Hematopoietic multipotent progenitor cell treated with erythropoietin and hydrocortisone succinate and interleukin-3 and kit ligand, for 6 days (in vitro differentiated cells): Measurements from ENCODE around the gene ZNF827.
A peak's percentile ranks its signal among the peaks of the same experiment; 100 is the strongest.

ENCODE experiments used
- DNase-seq: peaks from one replicate; pipeline ENCODE4 v3.0.0-alpha.2; 2015

ZNF827 gene, protein sequence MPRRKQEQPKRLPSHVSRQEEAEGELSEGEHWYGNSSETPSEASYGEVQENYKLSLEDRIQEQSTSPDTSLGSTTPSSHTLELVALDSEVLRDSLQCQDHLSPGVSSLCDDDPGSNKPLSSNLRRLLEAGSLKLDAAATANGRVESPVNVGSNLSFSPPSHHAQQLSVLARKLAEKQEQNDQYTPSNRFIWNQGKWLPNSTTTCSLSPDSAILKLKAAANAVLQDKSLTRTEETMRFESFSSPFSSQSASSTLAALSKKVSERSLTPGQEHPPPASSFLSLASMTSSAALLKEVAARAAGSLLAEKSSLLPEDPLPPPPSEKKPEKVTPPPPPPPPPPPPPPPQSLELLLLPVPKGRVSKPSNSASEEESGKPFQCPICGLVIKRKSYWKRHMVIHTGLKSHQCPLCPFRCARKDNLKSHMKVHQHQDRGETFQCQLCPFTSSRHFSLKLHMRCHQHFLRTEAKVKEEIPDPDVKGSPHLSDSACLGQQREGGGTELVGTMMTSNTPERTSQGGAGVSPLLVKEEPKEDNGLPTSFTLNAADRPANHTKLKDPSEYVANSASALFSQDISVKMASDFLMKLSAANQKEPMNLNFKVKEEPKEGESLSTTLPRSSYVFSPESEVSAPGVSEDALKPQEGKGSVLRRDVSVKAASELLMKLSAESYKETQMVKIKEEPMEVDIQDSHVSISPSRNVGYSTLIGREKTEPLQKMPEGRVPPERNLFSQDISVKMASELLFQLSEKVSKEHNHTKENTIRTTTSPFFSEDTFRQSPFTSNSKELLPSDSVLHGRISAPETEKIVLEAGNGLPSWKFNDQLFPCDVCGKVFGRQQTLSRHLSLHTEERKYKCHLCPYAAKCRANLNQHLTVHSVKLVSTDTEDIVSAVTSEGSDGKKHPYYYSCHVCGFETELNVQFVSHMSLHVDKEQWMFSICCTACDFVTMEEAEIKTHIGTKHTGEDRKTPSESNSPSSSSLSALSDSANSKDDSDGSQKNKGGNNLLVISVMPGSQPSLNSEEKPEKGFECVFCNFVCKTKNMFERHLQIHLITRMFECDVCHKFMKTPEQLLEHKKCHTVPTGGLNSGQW

GRCh38 chr4:145938618-145939440 lies at the start of gene ZNF827:
Gene ZNF827, minus strand, starts transcription at chr4:145938823. Its CDS starts 416 bp downstream, at chr4:145938407.
- DNase-seq = peak; percentile 77

DNA sequence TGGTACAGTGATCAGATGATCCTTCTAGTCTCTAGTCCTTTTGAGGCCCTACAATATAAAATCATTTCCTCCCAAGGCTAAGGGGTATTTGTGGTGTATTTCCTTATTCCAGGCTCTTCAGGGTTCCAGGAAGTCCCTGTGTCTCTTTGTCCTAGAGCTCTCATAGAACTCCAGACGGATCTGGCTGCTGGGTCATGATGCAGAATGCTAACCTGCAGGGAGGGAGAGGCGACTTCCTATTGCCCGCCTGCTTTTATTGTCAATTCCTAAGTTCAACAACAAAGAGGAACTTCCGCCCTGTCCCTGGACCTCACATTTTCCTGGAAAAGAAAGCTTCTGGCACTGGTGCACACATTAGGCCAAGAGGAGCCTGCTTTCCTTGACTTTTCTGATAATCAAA lies 45.9 kb upstream of the ZNF827 start:
- DNase-seq = no peak

DNA sequence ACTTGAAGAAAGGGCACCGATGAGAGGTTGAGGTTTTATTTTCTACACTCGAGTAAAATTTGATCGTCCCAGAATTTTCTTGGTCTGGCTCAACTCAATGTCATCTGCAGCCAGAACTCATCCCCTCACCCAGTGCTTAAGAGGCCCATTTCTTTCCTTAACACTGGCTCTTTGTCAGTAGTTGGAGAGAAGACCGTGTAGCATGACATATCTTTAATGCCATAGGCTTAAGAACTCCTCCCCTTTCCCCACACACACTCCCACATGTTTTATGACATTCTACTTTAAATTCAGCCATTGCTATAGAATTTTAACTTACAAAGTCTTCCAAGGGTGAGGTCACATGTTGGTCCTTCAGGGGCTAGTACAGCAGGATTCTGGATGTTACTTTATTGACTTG lies 44.2 kb upstream of the ZNF827 start:
- no peak for DNase-seq

DNA sequence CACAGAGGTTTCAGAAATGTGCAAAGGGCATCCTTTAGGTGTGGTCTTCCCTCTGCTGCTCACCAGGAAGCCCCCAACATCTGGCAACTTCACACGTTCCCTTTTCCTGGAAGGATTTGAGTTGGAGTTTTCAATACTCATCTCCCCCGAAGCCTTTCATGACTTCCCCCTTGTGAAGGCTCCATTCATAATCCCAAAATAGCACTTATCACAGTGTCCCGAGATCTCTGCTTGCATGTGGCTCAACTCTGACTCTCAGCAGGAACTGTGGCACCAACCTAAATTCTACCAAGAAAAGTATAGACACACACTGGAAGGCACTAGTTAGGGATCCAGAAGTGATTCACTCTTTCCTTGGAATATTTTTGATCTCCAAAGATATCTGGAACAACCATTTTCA lies 40.5 kb upstream of the ZNF827 start:
- DNase-seq = no peak

GRCh38 chr4:145976680-145977079 lies 38.1 kb upstream of the ZNF827 start:
- DNase-seq = no peak

DNA sequence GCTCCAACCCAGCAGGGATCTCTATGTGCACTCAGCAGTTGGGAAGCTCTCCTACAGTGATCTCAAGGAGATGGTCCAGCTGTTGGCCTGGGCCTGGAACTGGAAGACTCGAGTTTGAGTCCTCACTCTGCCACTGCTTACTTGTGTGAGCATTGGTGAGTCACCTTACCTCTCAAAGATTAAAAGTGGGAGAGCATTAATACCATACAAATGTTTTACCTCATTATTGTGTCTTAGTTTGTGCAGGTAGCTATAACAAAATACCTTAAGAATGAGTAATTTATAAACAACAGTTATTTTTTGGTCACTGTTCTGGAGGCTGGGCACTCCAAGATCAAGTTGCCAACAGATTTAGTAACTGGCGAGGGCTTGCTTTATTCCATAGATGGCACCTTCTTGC lies 21.4 kb upstream of the ZNF827 start:
- DNase-seq = no peak

DNA sequence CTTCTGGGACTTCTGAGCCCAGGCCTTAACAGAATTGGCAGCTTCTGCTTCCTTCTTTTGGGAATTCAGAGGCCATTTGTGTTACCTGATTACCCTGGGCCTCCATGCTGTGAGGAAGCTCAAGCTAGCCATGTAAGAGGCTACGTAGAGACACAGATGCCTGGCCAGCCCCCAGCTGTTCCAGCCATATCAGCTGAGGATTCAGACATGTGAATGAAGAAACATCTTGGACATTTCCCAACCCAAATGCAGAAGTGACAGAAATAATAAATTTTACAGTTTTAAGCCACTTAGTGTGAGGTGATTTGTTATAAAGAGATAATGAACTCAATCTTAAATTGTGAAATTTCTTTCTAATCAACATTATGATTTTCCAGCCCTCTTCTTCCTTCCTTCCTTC lies 18.7 kb upstream of the ZNF827 start:
- DNase-seq = no peak

GRCh38 chr4:145956288-145956890 lies 17.8 kb upstream of the ZNF827 start:
- DNase-seq = peak; percentile 79

DNA sequence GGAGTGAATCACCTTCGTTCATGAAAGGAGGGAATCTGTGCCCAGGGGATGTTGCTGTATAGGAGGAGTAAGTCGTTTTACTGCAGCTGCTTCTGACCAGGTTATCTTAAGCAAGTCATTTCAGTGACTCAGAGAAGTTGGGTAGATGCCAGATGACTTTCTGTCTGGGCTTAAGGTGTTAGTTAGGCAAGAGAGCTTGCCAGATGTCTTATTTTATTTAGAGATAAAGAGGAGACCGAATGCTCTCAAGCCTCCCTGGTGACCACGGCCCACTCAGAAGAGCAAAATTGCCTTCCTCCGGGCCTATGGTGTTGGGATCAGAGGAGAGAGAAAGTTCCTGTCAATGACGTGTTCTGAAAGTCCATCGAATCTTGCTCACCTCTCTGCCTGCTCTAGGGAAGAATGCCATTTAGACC lies 16.3 kb upstream of the ZNF827 start:
- DNase-seq = peak; percentile 97

GRCh38 chr4:145951931-145952330 lies 13.3 kb upstream of the ZNF827 start:
- DNase-seq = no peak

DNA sequence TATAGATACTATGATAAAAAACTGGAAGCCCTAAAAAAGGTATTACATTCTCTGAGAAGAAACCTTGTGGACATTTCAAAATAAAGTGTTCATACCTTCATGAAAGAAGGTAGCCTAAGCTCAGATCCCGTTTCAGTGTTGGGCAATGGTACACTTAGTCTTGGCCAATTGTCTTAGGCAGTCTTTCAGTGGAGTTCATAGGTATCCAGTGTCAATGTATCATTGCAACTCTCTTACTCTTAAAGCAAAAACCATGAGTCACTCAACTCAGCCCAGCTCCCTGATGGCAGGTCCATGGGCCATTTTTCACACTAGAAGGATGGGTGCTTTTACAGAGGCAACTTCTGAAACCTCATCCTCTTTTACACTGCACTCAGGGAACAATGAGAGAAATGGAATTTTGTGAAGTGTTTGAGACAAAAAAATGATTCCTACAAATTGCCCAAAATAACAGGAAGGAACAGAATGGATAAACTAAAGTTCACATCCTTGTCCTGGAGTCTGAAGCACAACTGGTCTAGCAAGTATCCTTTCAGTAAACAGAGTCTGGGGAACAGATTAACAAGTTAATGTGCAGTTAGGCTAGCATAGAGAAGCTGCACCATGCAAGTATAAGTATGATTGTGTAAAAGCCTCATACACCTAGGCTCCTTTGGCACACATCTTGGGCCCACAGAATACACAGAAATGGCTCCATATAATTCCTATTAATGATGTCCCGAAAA lies 7.0 kb upstream of the ZNF827 start:
- DNase-seq = no peak

DNA sequence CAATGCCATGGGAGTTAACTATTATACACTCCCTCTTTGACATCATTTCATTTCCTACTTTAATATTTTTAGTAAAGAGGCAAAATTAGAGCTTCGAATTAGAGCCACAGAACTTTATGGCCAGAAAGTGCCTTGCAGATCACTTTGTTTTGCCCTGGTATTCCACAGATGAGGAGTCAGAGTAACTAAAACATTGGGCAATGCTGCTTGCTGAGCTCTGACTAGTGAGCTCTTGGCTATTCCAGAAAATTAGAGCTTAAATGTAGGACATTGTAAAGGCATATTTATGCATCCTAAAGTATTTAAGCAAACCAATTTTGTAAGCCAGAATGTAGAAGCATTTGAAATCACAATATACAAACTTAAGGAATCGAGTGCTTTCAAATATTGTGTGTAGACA lies 6.3 kb upstream of the ZNF827 start:
- DNase-seq = no peak

GRCh38 chr4:145939856-145940255 lies 1.2 kb upstream of the ZNF827 start:
- no peak for DNase-seq

DNA sequence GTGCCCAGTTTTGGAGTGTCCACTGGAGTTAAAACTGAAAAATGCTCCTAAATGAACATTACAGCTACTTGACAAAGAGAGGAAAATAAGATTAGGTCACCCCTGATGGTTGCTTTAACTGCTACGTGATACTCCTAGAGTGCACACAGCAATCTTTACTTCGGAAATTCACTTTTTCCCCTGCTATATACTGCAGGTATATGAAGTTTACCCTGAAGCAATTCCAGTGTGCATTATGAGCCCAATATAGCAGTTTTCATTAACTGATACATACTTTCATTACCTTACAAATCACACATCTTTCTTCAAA lies 773 bp upstream of the ZNF827 start:
- no peak for DNase-seq

GRCh38 chr4:145937971-145938611 lies 532 bp downstream of the ZNF827 start:
- peak; percentile 62 for DNase-seq

DNA sequence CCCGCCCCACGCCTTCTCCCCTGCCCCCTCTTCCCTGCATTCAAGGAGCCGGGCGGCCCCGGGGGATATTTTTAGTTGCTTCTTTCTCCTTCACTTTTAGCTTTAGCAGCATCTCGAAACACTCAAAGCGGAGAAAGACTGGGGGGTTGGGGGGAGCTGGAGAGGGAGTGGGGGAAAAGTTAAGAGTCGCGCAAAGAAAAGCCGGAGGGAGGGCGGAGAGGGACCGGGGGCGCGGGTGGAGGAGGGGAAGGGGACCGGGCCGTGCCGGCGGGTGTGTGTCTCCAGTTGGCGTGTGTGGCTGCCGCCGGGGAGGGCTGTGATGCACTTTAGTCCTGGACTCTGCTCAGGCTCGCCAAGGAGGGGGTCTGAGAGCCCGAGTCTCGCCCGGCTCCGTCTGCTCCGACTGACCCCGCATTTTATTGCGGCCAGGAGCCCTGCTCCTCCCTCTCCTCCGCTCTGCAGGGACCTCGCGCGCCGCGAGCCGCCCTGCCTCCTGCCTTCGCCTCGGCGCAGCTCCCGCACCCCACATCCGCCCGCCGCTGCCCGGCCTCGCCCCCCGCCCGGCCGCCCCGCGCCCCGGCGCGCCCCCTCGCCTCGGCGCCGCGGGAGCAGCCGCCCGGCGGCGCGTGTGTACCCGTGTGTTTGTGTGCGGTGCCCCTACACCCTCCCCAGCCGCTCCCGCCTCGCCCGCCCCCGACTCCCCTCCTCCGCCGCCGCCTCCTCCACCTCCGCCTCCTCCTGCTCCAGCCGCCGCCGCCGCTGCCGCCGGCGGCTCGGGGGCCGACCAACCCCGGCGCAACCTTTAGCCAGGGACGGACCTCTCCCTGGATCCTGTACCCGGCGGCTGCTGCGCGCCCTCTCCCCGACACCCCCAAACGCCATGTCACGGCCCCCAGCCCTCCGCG lies 1.4 kb downstream of the ZNF827 start:
- DNase-seq = peak; percentile 60

GRCh38 chr4:145936142-145936996 lies 2.3 kb downstream of the ZNF827 start:
- peak; percentile 79 for DNase-seq

GRCh38 chr4:145935253-145936141 lies 3.1 kb downstream of the ZNF827 start:
- DNase-seq = peak; percentile 77
